Memory B cell (primary cell): ENCODE measurements around the gene IFFO2.
A peak's percentile ranks its signal among the peaks of the same experiment; 100 is the strongest.
"Not testable (repeated sequence)": the region's sequence is repeated elsewhere in the genome, so short reads cannot be mapped to it uniquely, and the experiment has no call there.

Experiments used
- ATAC-seq: fragments of 150-1000 bp; cut with Tn5 transposase; 2 replicates; pipeline ENCODE4 v1.10.0; 2021; ENCODE audit warnings: low read depth, mild to moderate bottlenecking, moderate library complexity
- DNase-seq, 2 donors: peaks; one replicate each; pipeline ENCODE4 v3.0.0; 2022; ENCODE audit warnings: low spot score in 2 of 2
- H3K27ac Mint-ChIP-seq: one replicate; pipeline ENCODE4 v1.8.0; 2022; ENCODE audit warnings: mild to moderate bottlenecking, moderate library complexity, mixed read lengths
- H3K27me3 Mint-ChIP-seq: one replicate; pipeline ENCODE4 v1.8.0; 2022; ENCODE audit warnings: mixed read lengths
- H3K36me3 Mint-ChIP-seq: one replicate; pipeline ENCODE4 v1.8.0; 2022; ENCODE audit warnings: mild to moderate bottlenecking, mixed read lengths
- H3K4me1 Mint-ChIP-seq: one replicate; pipeline ENCODE4 v1.8.0; 2022; ENCODE audit warnings: mixed read lengths
- H3K4me3 Mint-ChIP-seq: one replicate; pipeline ENCODE4 v1.8.0; 2022; ENCODE audit warnings: mild to moderate bottlenecking, moderate library complexity, mixed read lengths
- H3K9me3 Mint-ChIP-seq: one replicate; pipeline ENCODE4 v1.8.0; 2022; ENCODE audit warnings: mixed read lengths

Gene IFFO2

DNA sequence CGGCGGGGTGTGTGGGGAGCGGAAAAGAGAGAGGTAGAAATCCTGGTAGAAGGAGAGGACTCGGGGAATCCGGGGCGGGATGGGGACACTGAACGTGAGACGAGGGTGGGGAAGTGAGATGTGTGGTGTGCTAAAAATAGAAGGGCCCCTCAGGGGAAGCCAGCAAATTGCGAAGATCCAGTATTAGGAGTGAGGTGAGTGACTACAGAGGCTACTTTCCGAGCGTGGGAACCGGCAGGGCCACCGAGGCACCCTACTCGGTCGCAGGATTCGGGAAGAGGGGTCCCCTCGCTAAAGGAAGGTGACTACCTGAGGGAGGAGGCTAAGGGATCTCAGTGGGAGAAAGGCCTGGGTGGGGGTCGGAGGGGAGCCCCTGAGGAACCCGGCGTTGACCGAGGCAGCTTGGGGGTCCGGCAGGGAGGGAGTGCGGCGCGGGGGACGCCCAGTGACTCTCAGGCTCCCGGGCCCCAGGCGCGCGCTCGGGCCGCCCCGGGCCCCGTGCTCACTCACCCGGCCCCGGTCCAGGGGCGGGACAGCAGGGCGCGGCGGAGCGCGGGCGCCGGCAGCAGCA, 54.4 kb downstream of the IFFO2 start:
- DNase-seq = no peak
- H3K9me3 Mint-ChIP-seq = no peaks in the 10 kb centered on the region
- H3K4me3 Mint-ChIP-seq = peak overlapping the region; percentile 99
- H3K27ac Mint-ChIP-seq = peak overlapping the region; percentile 92
- H3K4me1 Mint-ChIP-seq = peaks cover 12% of the 10 kb centered on the region
- H3K36me3 Mint-ChIP-seq = no peaks in the 10 kb centered on the region
- no peak for ATAC-seq
- no peaks in the 10 kb centered on the region for H3K27me3 Mint-ChIP-seq

DNA sequence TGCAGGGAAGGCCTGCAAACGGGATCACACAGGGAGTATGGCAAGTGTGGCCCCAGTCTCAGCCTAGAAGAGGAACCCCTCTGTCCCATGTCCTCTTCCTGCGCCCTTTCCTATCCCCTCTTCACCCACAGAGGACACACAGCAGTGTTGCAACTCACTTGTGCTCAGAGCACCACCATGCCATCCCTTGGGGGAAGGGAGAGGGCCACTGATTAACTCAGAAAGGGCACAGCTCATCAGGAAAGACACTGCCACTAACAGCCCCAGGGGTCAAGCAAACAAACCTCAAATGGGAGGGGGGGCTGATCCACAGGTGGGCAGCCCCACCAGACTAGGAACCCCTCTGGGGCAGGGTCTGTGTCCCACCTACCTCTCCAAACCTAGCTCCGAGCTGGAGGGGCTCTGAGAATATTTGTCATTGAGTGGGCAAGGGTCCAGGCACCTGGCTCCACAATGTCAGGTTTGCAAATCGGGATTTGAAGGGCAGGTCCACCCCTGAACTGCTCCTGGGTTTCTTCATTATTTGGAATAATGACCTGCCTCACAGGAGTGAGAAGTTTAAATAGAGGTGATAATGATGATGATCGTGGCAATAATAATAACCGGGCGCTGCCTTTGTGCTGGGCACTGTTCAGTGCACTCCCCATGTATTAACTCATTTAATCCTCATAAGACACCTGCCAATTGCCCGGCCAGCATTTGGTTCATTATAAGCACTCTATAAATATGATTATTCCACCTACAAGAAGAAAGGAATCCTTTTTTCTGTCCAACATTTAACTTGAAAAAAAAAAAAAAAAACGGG, 55.1 kb downstream of the IFFO2 start:
- H3K36me3 Mint-ChIP-seq = no peaks in the 10 kb centered on the region

DNA sequence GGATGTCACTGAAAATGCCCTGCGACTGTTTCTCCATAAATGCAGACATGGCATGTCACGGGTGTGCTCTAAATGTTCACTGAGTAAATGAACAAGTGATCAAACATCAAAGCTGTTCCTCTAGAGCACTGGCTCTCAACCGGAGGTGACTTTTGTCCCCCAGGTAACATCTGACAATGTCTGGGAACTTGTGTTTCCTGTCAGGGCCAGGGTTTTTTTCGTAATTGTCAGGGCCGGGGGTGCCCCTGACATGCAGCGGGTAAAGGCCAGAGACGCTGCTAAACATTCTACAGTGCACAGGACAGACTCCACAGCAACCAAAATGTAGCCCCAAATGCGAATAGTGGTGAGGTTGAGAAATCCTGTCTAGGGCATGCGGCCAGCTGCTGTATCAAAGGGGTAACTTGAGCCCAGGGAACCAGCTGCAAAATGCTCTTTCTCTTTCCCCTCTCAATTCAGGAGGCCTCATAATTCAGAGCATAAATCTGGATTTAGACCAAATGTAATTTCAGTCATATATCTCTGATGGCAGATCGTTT, 56.1 kb downstream of the IFFO2 start:
- Mint-ChIP-seq H3K4me3 (no peak overlapping the region), H3K27ac (no peak overlapping the region), H3K27me3 (no peaks in the 10 kb centered on the region)

More for the DNA sequence above, 55.1 kb downstream of the IFFO2 start:
- Mint-ChIP-seq H3K27ac (peak overlapping the region; percentile 92), H3K27me3 (no peaks in the 10 kb centered on the region), H3K9me3 (no peaks in the 10 kb centered on the region), H3K4me3 (peak overlapping the region; percentile 99), H3K4me1 (peaks cover 12% of the 10 kb centered on the region)
- DNase-seq (no peak), ATAC-seq (no peak)

DNA sequence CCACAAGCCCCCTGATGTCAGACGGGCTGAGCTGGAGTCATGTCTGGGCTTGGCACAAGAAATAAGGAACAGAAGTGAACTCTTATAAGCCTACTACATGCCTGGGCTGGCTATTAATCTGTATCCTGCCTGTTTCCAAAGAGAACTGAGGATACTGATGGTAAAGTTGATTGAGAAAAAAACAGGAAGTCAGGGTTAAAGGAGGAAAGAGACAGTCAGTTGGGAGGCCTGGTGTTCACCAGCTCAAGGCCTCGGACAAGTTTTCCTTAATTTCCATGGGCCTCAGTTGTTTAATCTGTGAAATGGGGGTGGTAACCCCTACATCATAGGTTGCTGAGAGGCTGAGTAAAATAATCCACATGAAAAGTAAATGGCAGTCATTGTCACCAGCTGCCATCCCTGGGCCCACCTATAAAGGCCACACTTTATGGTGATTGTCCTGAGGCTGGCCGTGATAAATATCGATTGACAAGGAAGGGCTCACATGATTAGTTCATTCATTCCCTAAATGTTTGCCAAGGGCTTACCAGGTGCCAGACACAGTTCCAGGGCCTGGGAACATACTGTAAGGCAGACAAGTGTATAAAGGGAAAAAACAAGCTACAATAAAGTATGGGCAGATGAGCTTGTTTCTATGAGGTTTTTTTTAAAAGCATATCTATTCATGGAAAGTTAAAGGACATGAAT, 57.0 kb downstream of the IFFO2 start:
- no peak overlapping the region for H3K27ac Mint-ChIP-seq
- ATAC-seq (no peak), DNase-seq (no peak)
- H3K4me1 Mint-ChIP-seq = peaks cover 12% of the 10 kb centered on the region
- no peaks in the 10 kb centered on the region for H3K27me3 Mint-ChIP-seq
- H3K4me3 Mint-ChIP-seq = no peak overlapping the region
- no peaks in the 10 kb centered on the region for H3K36me3 Mint-ChIP-seq
- H3K9me3 Mint-ChIP-seq = no peaks in the 10 kb centered on the region

More for the DNA sequence above, 56.1 kb downstream of the IFFO2 start:
- Mint-ChIP-seq H3K9me3 (no peaks in the 10 kb centered on the region), H3K4me1 (peaks cover 12% of the 10 kb centered on the region), H3K36me3 (no peaks in the 10 kb centered on the region)
- DNase-seq = no peak
- no peak for ATAC-seq

DNA sequence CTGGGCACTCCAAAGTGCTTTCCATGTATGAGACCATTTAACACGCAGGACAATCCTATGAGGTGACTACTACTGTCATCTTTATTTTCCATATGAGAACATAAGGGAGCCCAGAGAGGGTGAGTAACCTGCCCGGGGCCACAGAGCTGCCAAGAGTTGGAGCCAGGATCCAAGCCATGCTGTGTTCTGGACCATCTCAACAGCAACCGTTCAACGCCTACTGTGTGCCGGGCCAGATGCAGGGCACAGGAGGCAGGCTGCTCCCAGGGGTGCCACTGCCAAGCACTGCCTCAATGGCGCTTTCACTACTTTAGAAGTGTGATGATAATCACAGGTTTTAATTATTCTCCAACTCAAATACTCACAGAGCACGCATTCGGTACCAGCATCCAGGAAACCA, 57.9 kb downstream of the IFFO2 start:
- no peaks in the 10 kb centered on the region for H3K27me3 Mint-ChIP-seq
- peaks cover 12% of the 10 kb centered on the region for H3K4me1 Mint-ChIP-seq
- H3K36me3 Mint-ChIP-seq = no peaks in the 10 kb centered on the region
- DNase-seq = no peak
- no peak overlapping the region for H3K27ac Mint-ChIP-seq
- no peak overlapping the region for H3K4me3 Mint-ChIP-seq
- H3K9me3 Mint-ChIP-seq = no peaks in the 10 kb centered on the region
- no peak for ATAC-seq

DNA sequence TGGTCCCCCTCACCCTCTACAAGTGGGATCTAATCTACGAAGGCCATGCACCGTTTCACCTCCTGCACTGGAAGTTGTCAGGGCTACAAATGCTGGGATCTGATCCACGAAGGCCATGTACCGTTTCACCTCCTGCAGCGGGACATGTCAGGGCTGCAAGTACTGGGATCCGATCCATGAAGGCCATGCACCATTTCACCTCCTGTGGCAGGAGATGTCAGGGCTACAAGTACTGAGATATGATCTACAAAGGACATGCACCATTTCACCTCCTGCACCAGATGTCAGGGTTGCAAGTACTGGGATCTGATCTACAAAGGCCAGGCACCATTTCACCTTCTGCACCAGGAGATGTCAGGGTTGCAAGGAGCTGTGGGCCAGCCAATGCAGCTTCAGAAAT, 61.2 kb downstream of the IFFO2 start:
- no peaks in the 10 kb centered on the region for H3K36me3 Mint-ChIP-seq
- ATAC-seq (no peak), DNase-seq (no peak)
- peaks cover 5% of the 10 kb centered on the region for H3K4me1 Mint-ChIP-seq
- no peaks in the 10 kb centered on the region for H3K27me3 Mint-ChIP-seq
- no peak overlapping the region for H3K4me3 Mint-ChIP-seq
- H3K9me3 Mint-ChIP-seq = no peaks in the 10 kb centered on the region
- no peak overlapping the region for H3K27ac Mint-ChIP-seq

DNA sequence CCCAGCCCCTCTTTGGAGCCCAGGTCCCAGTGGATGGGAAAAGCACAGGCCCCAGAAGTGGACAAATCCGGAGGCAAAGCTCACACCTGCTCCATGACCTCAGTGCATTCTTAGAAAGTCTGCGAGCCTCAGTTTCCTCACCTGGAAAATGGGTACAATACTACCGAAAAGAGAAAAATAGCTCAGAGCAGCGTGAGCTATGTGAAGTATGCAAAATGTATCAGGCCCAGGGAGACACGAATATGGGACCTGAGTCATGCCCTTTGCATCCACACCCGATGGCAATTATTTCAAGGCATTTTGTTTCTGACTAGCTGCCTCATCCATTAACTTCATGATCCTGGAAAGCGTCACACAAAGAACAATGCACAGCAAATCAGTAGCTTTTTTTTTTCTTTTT, 63.4 kb downstream of the IFFO2 start:
- H3K9me3 Mint-ChIP-seq = no peaks in the 10 kb centered on the region
- H3K27me3 Mint-ChIP-seq = no peaks in the 10 kb centered on the region
- no peak overlapping the region for H3K27ac Mint-ChIP-seq
- no peaks in the 10 kb centered on the region for H3K36me3 Mint-ChIP-seq
- no peak for ATAC-seq
- H3K4me1 Mint-ChIP-seq = peaks cover 2% of the 10 kb centered on the region
- no peak overlapping the region for H3K4me3 Mint-ChIP-seq
- no peak for DNase-seq

DNA sequence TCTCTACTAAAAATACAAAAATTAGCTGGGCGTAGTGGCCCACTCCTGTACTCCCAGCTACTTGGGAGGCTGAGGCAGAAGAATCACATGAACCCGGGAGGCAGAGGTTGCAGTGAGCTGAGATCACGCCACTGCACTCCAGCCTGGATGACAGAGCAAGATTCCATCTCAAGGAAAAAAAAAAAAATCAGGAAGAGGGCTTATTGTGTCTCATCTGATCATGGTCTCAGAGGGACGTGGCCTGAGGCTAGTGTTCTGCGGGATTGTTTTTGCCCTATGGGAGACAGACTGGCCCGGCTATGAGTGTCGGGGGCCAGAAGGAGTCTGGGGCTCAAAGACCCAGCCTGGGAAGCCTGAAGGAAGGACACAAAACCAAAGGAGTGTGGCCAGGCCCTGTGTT, 64.6 kb downstream of the IFFO2 start:
- not testable (repeated sequence) for H3K27ac Mint-ChIP-seq, H3K4me1 Mint-ChIP-seq, ATAC-seq, H3K4me3 Mint-ChIP-seq, H3K27me3 Mint-ChIP-seq, H3K36me3 Mint-ChIP-seq, DNase-seq, H3K9me3 Mint-ChIP-seq

DNA sequence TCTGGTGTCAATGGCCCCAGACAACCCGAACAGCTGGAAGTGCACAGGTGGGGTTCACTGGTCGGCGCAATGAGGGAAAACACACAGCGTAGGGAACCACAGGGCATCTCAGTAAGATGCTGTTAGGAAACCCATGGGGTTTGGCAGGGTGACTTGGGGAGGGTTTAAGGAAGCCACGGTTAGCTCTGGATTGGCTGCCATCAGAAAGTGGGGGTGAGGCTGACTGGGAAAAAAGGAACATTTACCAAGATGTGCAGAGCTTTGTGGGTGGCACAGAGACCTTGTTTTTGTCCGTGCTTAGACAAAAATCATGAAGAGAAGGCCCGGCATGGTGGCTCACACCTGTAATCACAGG, 65.1 kb downstream of the IFFO2 start:
- Mint-ChIP-seq H3K4me1 (peaks cover 2% of the 10 kb centered on the region), H3K27me3 (no peaks in the 10 kb centered on the region), H3K9me3 (no peaks in the 10 kb centered on the region), H3K36me3 (no peaks in the 10 kb centered on the region), H3K27ac (no peak overlapping the region), H3K4me3 (no peak overlapping the region)
- no peak for ATAC-seq
- no peak for DNase-seq

DNA sequence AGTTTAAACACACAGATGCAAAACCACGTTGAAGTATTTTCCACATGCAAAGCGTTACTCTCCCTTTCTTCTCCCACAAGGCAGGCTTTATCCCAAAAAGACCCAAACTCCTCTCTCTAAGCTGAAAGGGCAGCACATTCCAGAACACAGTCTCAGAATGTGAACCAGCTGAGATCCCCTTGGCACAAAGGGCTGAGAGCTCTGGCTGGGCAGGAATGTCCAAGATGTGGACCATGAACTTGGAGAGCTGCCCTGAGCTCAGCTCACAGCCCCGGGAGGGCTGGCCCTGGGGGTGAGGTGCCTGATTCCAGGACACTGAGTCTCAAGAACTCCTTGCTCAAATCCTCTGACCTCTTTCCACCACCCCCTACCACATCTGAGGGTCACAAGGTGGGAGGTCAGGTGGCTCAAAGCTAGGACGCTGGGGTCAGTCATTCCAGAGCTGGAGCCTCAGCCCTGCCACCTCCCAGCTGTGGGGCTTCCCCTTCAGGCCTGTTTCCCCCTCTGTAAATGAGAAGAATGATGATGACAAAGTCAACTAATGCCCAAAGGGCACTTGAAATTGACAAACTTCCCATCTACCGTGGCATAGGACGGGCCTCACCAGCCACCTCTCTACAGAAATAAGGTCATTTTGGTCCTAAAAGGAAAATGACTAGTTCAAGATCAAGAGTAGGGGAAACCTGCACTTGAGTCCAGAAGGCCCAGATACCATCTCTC, 65.6 kb downstream of the IFFO2 start:
- H3K27me3 Mint-ChIP-seq = no peaks in the 10 kb centered on the region
- no peaks in the 10 kb centered on the region for H3K36me3 Mint-ChIP-seq
- H3K9me3 Mint-ChIP-seq = no peaks in the 10 kb centered on the region

DNA sequence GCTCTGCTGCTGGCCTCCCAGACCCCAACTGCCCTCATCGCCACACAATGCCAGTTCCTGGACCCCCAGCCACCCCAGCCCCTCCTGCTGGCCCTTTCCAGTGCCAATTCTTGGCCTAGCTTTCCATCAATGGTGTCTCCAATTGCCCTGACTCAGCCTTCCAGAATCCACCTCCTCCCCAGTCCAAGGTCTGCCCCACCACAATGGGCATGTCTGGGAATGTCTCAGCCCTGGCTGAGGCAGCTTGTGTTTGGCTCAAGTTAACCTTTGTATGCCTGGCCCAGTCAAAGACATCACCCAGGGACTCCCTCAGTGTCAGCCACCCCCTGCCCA, 70.5 kb downstream of the IFFO2 start:
- Mint-ChIP-seq H3K27me3 (no peaks in the 10 kb centered on the region), H3K9me3 (no peaks in the 10 kb centered on the region), H3K4me1 (no peaks in the 10 kb centered on the region), H3K27ac (no peak overlapping the region), H3K4me3 (no peak overlapping the region), H3K36me3 (peaks cover 5% of the 10 kb centered on the region)
- no peak for ATAC-seq
- DNase-seq = no peak

More for the DNA sequence above, 65.6 kb downstream of the IFFO2 start:
- ATAC-seq (no peak), DNase-seq (no peak)
- Mint-ChIP-seq H3K4me1 (peaks cover 2% of the 10 kb centered on the region), H3K27ac (no peak overlapping the region), H3K4me3 (no peak overlapping the region)

DNA sequence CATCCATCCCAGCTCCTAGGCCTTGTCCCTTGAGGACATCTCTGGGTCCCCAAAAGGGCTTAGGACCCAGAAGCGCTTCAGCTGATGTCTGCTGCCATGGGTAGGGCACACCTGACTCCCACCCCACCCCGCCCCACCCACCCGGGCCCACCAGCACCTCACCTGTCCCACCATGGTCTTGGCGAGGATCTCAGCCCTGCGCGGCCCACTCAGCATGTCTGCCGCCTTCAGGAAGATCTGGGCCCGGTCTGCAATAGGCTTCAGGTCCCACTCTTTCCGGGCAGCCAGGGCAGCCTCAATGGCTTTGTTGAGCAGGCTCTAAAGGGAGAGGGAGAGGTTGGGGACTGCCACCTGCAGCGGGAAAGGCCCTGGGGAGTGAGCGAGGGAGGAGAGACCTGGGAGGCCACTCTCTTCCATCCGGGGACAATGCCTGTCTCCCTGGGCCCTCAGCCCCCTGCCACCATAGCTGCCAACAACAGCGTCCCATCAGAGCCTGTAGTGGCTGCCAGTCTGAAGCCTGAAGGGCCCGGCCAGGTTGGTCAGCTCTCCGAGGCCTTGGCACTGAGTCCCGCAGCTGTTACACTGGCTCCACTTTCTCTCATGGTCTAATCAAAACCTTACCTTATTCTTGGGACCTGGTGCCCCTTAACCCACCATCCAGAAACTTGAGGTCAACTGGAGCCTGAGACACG, 71.0 kb downstream of the IFFO2 start:
- Mint-ChIP-seq H3K27ac (no peak overlapping the region), H3K36me3 (peaks cover 5% of the 10 kb centered on the region), H3K4me3 (no peak overlapping the region), H3K4me1 (no peaks in the 10 kb centered on the region), H3K27me3 (no peaks in the 10 kb centered on the region), H3K9me3 (no peaks in the 10 kb centered on the region)
- no peak for DNase-seq
- ATAC-seq = no peak

DNA sequence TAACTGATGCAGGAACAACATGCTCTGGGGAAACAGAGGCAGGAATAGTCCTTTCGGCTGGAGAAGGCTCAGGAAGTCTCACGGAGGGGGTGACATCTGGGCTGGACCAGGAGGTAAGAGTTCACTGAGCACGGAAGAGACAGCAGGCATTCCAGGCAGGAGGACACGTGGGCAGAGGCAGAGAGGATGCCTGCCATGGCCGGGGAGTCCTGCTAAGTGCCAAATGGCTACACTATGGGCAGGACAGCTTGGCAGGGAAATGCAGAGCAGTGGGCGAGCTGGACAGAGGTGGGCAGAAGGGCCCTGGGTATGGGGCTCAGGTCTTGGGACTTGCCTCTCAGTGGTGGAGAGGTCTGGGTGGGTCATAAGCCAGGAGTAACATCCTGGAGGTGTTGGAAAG, 71.7 kb downstream of the IFFO2 start:
- ATAC-seq (no peak), DNase-seq (no peak)
- no peaks in the 10 kb centered on the region for H3K4me1 Mint-ChIP-seq
- H3K27ac Mint-ChIP-seq = no peak overlapping the region
- H3K9me3 Mint-ChIP-seq = no peaks in the 10 kb centered on the region
- no peaks in the 10 kb centered on the region for H3K27me3 Mint-ChIP-seq
- peaks cover 5% of the 10 kb centered on the region for H3K36me3 Mint-ChIP-seq
- H3K4me3 Mint-ChIP-seq = no peak overlapping the region

DNA sequence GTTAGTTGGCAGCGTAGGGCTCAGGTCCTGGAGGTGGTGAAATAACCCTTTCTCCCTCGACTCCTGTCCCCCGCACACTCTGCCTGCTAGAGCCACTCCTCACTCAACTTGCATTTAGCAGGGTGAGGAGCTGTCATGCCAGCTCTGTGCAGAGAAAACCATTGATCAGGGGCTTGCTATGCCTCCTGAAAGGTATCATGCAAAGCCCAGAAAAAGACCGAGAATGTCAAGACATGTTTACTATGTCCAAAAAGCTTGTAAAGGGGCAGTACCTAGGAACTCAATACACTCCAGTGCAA, 72.1 kb downstream of the IFFO2 start:
- no peak for ATAC-seq
- no peaks in the 10 kb centered on the region for H3K27me3 Mint-ChIP-seq
- H3K4me3 Mint-ChIP-seq = no peak overlapping the region
- DNase-seq = no peak
- H3K4me1 Mint-ChIP-seq = no peaks in the 10 kb centered on the region
- H3K9me3 Mint-ChIP-seq = no peaks in the 10 kb centered on the region
- peaks cover 5% of the 10 kb centered on the region for H3K36me3 Mint-ChIP-seq
- no peak overlapping the region for H3K27ac Mint-ChIP-seq
